HG02870 (cell line): ENCODE measurements around the gene TXN2.
"Not testable (repeated sequence)": the region's sequence is repeated elsewhere in the genome, so short reads cannot be mapped to it uniquely, and the experiment has no call there.

Experiments
- ATAC-seq: cut with Tn5 transposase; IDR thresholded peaks from one replicate; pipeline ENCODE4 v1.9.1; 2021; ENCODE audit warnings: mild to moderate bottlenecking, moderate library complexity; ENCODE audit not compliant: unreplicated experiment

Gene TXN2, protein sequence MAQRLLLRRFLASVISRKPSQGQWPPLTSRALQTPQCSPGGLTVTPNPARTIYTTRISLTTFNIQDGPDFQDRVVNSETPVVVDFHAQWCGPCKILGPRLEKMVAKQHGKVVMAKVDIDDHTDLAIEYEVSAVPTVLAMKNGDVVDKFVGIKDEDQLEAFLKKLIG

GRCh38 chr22:36481393-36482168 lies at the start of gene TXN2:
TXN2 (minus strand) TSS chr22:36481640; CDS start chr22:36480837, 803 bp downstream.
- ATAC-seq = peak; percentile 78

DNA sequence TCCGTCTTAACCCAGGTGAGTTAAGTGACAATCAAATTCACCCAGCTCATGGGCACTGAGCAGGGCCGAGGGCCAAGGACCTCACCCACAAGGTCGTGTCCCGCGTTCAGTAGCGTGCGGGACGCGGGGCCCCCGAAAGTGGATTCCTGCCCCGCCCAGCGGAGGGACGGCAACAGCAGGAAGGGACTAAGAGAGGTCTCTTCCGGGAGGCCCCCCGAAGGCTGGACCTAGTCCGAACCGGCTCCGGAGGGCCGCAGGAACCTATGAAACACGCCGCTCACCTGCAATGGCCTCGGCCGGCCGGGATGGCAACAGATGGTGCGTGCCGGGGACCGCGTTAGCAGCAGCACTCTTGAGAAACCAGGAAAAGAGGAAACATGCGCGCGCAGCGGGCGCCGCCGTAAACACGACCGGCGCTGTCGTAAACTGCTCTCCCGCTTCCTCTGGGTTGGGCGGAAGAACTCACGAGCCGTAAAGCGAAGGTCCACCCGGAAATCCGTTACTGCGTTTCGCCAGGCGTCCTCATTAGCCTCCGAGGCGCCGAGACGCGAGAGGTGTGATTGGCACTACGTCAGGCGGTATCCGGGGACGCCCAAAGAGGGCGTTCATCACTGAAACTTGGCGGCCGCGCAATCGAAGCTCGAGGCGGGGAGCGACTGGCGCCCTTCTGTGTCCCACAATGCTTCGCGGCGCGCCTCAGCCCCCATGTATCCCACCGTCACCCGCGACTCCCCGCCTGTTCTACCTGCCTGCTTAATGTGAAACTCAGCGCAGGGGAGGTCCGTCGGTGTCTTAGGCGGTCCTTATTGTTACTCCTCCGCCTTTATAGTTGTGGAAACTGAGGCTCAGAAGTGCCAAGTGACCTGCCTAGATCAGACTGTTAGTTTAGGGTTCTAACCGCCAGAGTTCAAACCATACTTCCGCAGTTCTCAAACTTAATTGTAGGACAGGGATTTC lies 47.6 kb upstream of the TXN2 start, which contains the start of gene EIF3D:
Gene EIF3D, minus strand, starts transcription at position 372 of the 957 bp plus-strand sequence. CDS start 3,045 bp downstream, outside the sequence.
- ATAC-seq = peak; percentile 94

DNA sequence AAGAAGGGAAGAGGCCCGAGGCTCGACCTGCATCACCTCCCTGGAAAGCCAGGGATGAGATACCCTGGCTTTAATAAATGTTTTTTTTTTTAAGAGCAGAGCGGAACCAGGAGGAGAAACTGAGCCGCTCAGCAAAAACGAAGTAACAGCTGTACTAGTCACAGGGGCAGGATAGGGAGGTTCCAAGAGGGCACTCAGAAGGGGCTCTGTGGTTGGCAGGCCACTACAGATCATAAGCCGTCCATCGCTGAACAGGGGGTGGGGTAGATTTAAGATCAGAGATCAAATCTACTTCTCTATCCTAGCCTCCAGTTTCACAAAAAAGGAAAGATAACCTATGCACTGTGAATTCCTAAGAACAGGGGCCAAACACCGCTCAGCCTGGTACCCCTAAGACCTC lies 46.9 kb upstream of the TXN2 start:
- ATAC-seq = no peak

- no peak for ATAC-seq
These were observed 41.2 kb upstream of the TXN2 start for GRCh38 chr22:36522662-36523061.

GRCh38 chr22:36520423-36520822 lies 39.0 kb upstream of the TXN2 start:
- no peak for ATAC-seq

DNA sequence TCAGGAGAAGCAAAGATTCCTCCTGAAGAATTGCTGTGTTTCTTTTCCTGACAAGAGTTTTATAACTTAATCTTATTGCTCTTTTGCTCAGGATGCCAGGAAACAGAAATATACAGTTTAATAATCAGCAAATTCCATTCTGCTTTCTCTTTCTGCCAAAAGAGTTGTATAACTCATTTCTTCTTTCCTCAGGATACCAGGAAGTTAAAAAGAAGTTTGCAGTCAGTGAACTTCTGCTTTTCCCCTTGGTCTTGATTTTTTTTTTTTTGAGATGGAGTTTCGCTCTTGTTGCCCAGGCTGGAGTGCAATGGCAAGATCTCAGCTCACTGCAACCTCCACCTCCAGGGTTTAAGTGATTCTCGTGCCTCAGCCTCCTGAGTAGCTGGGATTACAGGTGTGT lies 38.5 kb upstream of the TXN2 start:
- not testable (repeated sequence) for ATAC-seq

GRCh38 chr22:36514766-36515165 lies 33.3 kb upstream of the TXN2 start:
- ATAC-seq = no peak

DNA sequence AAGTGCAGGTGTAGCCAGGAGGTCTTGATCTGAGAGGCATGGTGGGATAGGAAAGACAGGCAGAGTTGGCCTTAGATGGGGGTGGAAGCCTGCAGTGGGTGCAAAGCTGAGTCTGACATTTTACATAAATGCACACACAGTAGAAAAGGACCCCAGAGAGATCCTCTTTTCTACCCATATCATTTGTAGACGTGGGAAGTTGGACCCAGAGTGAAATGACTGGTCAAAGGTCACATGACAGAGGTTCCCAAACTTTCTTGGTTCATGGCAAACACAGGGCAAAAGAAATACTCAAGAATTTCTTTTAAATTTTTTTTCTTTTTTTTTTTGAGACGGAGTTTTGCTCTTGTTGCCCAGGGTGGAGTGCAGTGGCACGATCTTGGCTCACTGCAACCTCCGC lies 31.6 kb upstream of the TXN2 start:
- no peak for ATAC-seq

- no peak for ATAC-seq
These were observed 30.9 kb upstream of the TXN2 start for GRCh38 chr22:36512333-36512732.

DNA sequence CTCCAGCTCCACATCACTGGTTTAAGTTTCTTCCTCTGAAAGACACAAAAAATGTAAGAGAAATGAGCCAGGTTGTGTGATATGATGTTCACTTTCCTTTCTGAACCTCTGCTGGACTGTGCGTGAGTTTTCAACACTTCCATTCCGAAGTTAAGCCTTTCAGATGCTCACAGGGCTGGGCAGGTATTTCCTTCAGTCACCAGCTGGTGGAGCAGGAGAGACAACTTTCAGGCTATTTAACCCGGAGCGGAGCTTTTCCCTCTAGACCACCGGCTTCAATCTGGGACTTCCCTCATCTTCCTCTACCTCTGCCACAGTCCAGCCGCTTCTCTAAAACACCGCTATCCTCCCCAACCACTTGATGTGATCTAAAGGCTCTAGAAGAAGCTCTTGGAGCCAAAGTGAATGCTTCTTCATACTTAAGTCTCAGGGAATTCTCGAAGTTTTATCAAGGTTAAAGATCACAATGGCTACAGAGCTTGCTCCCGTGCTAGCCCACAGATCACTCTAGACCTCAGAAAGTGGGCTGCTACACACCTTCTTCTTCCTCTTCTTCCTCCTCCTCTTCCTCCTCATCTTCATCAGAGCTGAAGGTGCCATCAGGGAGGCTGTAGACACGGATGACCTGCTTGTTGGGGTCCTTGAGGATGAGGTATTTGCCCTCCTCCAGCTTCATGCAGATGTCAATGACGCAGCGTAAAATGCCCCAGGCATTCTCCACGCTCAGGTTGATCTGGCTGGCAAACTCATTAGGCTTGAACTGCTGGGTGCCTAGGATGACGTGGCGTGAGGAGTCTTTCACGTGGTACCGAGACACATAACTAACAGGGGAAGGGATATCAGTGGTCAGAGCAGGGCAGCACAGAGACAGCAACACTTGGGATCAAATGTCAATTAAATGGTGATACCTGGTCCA lies 29.8 kb upstream of the TXN2 start:
- no peak for ATAC-seq

- ATAC-seq = no peak
These were observed 28.9 kb upstream of the TXN2 start for GRCh38 chr22:36510384-36510783.

DNA sequence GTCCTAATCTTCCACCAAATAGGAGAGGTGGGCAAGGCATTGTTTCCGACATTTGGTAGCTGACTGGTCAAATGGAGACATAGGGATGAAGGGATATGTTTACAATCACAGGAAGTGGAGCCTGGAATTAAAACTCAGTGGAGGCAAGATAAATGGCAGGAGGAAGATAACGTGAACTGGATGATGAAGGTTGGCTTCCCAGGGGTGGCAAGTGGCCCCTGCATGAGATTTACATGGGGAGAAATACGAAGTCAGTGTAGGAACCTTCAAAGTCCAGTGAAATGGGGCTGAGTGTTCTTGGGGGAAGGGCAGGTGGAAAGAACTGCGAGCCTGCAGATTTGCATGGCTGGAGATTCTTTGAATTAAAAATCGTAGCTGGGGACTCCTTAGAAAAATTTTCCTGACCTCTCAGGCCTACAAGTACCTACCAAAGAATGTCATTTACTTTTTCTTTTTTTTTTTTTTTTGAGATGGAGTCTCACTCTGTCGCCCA lies 26.1 kb upstream of the TXN2 start:
- ATAC-seq = no peak

DNA sequence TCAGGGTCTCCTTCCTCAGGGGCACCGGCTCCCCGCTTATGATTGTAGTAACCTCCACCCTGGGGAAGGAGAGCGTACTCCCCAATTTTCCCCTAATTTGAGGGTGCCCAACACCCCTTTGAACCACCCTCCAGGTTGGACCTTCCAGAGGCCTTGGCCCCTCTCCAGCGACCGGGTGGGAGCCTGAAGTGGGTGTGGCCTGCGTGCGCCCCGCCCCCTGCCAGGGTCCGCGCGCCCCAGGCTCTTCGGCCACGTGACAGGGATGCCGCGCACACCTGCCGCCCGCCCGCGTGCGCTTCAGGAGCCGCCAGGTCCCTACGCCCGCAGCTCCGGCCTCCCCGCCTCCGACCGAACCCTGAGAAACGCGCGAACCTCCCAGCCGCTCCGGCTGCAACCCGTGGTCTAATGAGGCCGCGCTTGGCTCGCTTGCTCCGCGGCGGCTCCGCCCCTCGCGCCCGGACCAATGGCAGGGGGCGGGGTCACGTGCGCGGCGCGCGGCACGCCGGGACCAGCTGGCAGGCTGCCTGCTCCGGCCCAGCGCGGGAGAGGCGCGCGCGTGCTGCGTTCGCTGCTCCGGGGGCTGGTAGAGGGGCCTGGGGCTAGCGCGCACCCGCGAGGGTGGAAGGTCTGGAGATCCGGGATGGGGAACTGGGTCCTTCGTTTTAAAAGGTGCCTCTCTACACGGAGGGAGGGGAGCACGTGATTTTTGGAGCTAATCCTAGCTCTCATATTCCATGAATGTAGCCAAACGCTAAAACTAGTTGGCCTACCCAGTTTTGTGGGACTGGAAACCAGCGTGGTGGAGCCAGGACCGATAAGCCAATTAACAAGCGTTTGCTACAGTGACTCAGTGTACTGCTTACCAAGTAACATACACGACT lies 25.4 kb upstream of the TXN2 start, which contains the start of gene FOXRED2:
Gene FOXRED2, minus strand, starts transcription at position 404 of the 881 bp plus-strand sequence. CDS start 618 bp downstream, outside the sequence.
- ATAC-seq = no peak

GRCh38 chr22:36505998-36506635 lies 24.7 kb upstream of the TXN2 start:
- ATAC-seq = no peak

DNA sequence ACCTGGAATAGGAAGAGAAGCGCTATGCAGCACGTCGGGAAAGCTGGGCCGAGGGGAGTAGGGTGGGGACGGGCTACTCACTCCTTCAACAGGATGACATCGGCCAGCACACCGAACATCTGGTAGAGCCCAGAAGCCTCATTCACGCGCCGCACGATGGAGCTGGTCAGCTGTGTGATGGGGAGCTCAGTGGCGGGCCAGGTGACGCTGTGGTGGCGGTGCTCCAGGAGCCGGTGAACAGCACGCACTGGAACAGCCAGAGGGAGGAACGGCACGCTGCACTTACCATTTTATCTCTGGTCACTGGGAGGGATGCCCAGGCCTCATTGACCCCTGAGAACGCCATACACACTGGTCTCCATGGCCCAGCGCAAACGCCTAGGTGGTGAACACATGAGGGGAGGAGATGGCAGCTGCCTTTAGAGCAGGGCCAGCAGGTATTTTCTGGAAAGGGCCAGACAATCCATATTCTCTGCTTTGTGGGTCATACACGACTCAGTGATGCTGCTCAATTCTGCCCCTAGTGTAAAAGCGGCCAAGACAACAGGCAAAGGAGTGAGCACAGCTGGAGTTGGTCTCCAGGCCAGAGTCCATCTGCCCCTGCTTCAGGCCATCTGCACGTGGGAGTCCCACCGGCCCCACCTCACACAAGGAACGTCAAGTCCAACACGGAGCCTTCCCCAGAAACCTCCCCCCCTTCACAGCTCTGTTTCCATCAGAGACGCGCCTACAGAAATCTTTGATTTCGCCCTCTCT lies 16.6 kb upstream of the TXN2 start:
- ATAC-seq = no peak

GRCh38 chr22:36493690-36494110 lies 12.3 kb upstream of the TXN2 start:
- peak; percentile 58 for ATAC-seq

DNA sequence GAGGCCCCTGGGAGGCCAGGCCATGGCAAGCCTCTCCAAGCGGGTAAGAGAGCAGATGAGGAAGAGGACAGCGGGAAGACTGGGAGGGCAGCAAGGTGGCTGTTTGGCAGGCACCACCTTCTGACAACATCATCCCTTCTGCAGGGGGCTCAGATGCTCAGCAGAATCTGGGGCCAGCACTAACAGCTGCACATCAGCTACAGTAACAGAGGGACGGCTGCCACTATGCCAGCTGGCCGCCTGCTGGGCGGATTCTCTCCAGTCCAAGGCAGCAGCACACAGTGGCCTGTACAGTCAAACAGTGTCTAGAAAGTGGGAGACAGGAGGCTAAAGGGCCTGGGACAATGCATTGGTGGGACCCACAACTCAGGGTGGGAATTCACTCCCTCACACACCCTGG lies 10.7 kb upstream of the TXN2 start:
- no peak for ATAC-seq

GRCh38 chr22:36491155-36491554 lies 9.7 kb upstream of the TXN2 start:
- ATAC-seq = no peak
